ENCODE data around the gene AMBRA1. TPM values are rescaled to one million over a fixed set of nuclear protein-coding genes. Genes with fewer than 3 reads are reported as not detected.

Gene AMBRA1
- total RNA-seq, 6 donors from 2014 or later = 22.9 to 55.7 (median 33.2) TPM

GRCh38 chr11:46391578-46392420, 202.0 kb downstream of the AMBRA1 start, which contains the start of gene CHRM4:
Gene CHRM4, minus strand, starts transcription at chr11:46391776. Its CDS starts 5,219 bp downstream, at chr11:46386557.
- 3% methylated on average over 49 of the region's 123 CpGs; no CpG with 5 or more reads in 1 of the 2 donors for WGBS, 2 donors
- DNase-seq = peak in 1 of 2 donors; percentile 89

GRCh38 chr11:46391186-46391577, 202.6 kb downstream of the AMBRA1 start:
- Histone ChIP-seq H3K36me3 (no peaks in the 10 kb centered on the region), H3K27ac (no peak overlapping the region), H3K4me3 (peak overlapping the region in 3 of 4 donors; percentile 41 to 51 (median 49)), H3K27me3 (peaks cover 0 to 52% (median 32%) of the 10 kb centered on the region in 4 donors), H3K9me3 (no peaks in the 10 kb centered on the region), H3K4me1 (peaks cover 29 to 46% (median 40%) of the 10 kb centered on the region in 4 donors)
- TF ChIP-seq POLR2A (IDR thresholded peaks at IDR 0.05) = no peak
- TF ChIP-seq POLR2AphosphoS5 (IDR thresholded peaks at IDR 0.05) = no peak
- TF ChIP-seq CTCF (IDR thresholded peaks at IDR 0.05) = no peak
- no peak for TF ChIP-seq EP300 (IDR thresholded peaks at IDR 0.05)
- 7% methylated on average over 9 of the region's 31 CpGs; no CpG with 5 or more reads in 1 of the 2 donors for WGBS, 2 donors
- ATAC-seq (ENCODE audit: low FRiP score in 2 of 2) = no peak
- DNase-seq = no peak

More at GRCh38 chr11:46391578-46392420, 202.0 kb downstream of the AMBRA1 start, which contains the start of gene CHRM4:
- peak within 1 kb of the TSS in 3 of 4 donors; percentile 41 to 51 (median 49) for H3K4me3 ChIP-seq
- TF ChIP-seq CTCF (IDR thresholded peaks at IDR 0.05) (peak in 3 of 6 experiments; percentile 12 to 28 (median 14)), POLR2AphosphoS5 (IDR thresholded peaks at IDR 0.05) (no peak), EP300 (IDR thresholded peaks at IDR 0.05) (no peak)
- H3K9me3 ChIP-seq = no peaks in the 10 kb centered on the region
- peaks cover 29 to 46% (median 40%) of the 10 kb centered on the region in 4 donors for H3K4me1 ChIP-seq
- H3K27me3 ChIP-seq = peaks cover 0 to 52% (median 32%) of the 10 kb centered on the region in 4 donors
- peak in 1 of 2 donors; percentile 1 for ATAC-seq (ENCODE audit: low FRiP score in 2 of 2)
- H3K36me3 ChIP-seq = peaks cover 0 to 5% (median 4%) of the 10 kb centered on the region in 4 donors
- no peak within 1 kb of the TSS for H3K27ac ChIP-seq

GRCh38 chr11:46390331-46391171, 203.3 kb downstream of the AMBRA1 start:
- H3K9me3 ChIP-seq = no peaks in the 10 kb centered on the region
- ATAC-seq (ENCODE audit: low FRiP score in 2 of 2) (no peak), DNase-seq (peak in 1 of 2 donors; percentile 72)
- H3K4me1 ChIP-seq = peaks cover 29 to 46% (median 40%) of the 10 kb centered on the region in 4 donors
- H3K4me3 ChIP-seq = no peak overlapping the region
- no peaks in the 10 kb centered on the region for H3K36me3 ChIP-seq
- TF ChIP-seq CTCF (IDR thresholded peaks at IDR 0.05) (no peak), POLR2AphosphoS5 (IDR thresholded peaks at IDR 0.05) (no peak), EP300 (IDR thresholded peaks at IDR 0.05) (no peak), POLR2A (IDR thresholded peaks at IDR 0.05) (no peak)
- 5 to 7% methylated on average over 8 to 35 of the region's 49 CpGs for WGBS, 2 donors
- no peak overlapping the region for H3K27ac ChIP-seq
- peaks cover 0 to 52% (median 32%) of the 10 kb centered on the region in 4 donors for H3K27me3 ChIP-seq

- peaks cover 0 to 52% (median 32%) of the 10 kb centered on the region in 4 donors for H3K27me3 ChIP-seq
- H3K36me3 ChIP-seq = no peaks in the 10 kb centered on the region
- peak; percentile 73 to 75 for ATAC-seq (ENCODE audit: low FRiP score in 2 of 2)
- peak overlapping the region in 3 of 4 donors; percentile 29 to 50 (median 46) for H3K4me3 ChIP-seq
- peaks cover 29 to 46% (median 40%) of the 10 kb centered on the region in 4 donors for H3K4me1 ChIP-seq
- peak; percentile 73 to 95 for DNase-seq
- H3K9me3 ChIP-seq = no peaks in the 10 kb centered on the region
- H3K27ac ChIP-seq = peak overlapping the region in 1 of 4 donors; percentile 15
- no peak for TF ChIP-seq POLR2A (IDR thresholded peaks at IDR 0.05)
- peak; percentile 72 to 85 (median 78) for TF ChIP-seq CTCF (IDR thresholded peaks at IDR 0.05)
- 1 to 3% methylated on average over 26 to 39 of the region's 80 CpGs for WGBS, 2 donors
Observed at GRCh38 chr11:46389450-46390330, 204.1 kb downstream of the AMBRA1 start.

Data from upper lobe of left lung (tissue), 6 donors.